GM19328 (cell line): ENCODE measurements around the gene MAPK10.
"Not testable (repeated sequence)": the region's sequence is repeated elsewhere in the genome, so short reads cannot be mapped to it uniquely, and the experiment has no call there.

Experiments used
- ATAC-seq: cut with Tn5 transposase; IDR thresholded peaks from one replicate; pipeline ENCODE4 v1.9.1; 2021; ENCODE audit warnings: mild to moderate bottlenecking, moderate library complexity; ENCODE audit not compliant: unreplicated experiment

The MAPK10 gene

GRCh38 chr4:86048426-86048825, 311.4 kb downstream of the MAPK10 start:
- ATAC-seq, result no peak

- no peak for ATAC-seq
Measured at GRCh38 chr4:86044593-86044985, 315.3 kb downstream of the MAPK10 start.

GRCh38 chr4:86043755-86044592, 315.9 kb downstream of the MAPK10 start:
- no peak for ATAC-seq

DNA sequence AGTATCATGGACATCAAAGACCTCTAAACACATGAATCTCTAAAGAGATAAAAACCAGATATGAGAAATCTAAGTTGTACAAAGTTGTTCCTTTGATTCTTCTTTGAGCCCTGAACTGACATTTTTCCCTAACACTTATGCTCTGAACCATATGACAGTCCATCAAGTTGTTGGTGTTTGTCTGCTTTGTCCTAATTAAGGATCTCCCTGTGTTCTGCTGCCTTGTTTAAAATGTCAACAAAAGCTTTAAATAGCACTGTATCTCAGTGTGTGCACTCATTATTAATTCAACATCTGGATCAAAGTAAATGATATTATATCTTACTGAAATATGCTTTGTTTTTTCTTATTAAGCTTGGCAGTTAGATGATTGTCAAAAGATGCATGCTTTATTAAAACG, 321.8 kb downstream of the MAPK10 start:
- ATAC-seq, result no peak

DNA sequence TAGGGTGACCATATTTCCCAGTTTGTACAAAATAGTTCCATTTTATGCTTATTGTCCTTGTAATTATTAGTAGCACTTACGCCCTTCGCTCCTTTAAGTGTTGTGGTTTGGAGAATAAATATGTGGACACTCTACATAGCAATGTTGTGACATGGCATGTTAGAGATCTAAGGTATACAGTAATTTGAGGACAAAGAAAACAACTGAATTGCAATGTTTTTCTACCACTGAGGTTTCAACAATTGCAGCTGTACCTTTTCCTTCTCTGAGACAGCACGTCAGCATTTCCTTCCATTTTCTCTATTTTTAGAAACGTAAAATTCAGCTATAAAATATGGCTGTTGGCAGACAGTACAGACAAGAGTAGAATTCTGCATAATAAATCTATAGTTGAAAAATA, 323.1 kb downstream of the MAPK10 start:
- ATAC-seq, result no peak

DNA sequence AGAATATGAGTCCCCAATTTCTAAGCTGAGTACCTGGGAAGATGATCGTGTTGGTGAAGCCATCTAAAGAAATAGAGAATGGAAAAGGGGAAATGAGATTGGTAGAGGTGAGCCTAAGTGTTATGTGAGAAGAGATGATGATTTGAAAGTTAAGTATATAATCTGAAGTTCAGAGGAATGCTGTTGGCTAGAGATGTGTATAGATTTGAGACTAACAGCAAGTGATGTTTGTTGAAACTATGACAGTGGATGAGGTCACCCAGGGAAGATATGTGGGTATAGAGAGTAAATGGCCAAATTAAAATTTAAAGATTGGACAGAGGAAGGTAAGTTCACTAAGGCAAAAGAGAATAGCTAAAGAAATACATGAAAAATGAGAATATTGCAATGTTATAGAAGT, 324.2 kb downstream of the MAPK10 start:
- no peak for ATAC-seq

DNA sequence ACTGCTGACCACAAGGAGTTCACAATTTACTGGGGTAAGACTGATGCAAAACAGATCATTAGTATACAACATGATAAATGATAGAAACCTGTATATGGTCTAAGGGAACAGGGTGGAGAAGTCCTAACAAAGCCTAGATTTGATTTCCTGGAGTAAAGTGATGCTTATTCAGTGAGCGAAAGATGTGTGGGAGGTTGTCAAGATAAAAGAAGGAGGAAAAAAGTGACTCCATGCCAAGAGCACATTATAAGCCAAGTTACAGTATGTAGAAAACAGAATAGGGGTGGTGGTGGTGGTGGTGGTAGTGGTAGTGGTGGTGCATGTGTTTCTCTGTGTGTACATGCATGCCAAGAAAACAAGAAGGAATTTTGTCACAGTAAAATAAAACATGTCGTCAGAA, 325.2 kb downstream of the MAPK10 start:
- no peak for ATAC-seq

- no peak for ATAC-seq
Measured at GRCh38 chr4:86033171-86033570, 326.7 kb downstream of the MAPK10 start.

- ATAC-seq, result no peak
Measured at GRCh38 chr4:86032476-86033022, 327.3 kb downstream of the MAPK10 start.

GRCh38 chr4:86031927-86032326, 327.9 kb downstream of the MAPK10 start:
- ATAC-seq, result no peak

DNA sequence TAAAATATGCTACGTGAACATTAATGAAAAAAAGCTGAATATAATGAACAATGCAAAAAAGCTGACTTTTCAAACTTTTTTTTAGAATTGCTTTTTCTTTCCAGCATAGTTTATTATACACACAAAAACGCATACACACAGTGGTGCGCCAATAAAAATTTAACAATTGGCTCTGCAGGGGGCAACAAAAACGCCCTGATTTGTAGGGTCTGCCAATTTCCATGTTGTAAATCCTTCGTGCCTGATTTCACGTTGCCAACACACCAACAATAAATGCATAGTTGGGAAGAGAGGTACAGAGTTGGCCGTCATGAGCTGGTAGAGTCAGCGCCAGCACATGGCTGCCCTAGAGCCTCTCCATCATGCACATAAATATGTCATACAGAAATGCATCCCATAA, 333.1 kb downstream of the MAPK10 start:
- no peak for ATAC-seq

- ATAC-seq, result not testable (repeated sequence)
Measured at GRCh38 chr4:86021671-86022070, 338.2 kb downstream of the MAPK10 start.

DNA sequence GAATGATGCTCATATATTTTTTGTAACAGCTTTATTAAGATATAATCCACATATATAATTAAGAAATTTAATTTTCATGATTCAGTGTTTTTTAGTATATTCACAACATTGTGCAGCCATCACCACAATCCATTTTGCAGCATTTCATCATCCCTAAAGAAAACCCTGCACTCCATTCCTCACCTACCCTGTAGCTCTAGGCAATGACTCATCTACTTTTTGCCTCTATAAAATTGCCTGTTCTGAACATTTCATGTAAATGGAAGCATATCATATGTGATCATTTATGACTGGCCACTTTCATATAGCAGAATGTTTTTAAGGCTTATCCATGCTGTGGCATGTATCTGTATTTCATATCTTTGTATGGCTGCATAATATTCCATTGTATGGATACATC, 339.9 kb downstream of the MAPK10 start:
- no peak for ATAC-seq

GRCh38 chr4:86019362-86019761, 340.5 kb downstream of the MAPK10 start:
- no peak for ATAC-seq

DNA sequence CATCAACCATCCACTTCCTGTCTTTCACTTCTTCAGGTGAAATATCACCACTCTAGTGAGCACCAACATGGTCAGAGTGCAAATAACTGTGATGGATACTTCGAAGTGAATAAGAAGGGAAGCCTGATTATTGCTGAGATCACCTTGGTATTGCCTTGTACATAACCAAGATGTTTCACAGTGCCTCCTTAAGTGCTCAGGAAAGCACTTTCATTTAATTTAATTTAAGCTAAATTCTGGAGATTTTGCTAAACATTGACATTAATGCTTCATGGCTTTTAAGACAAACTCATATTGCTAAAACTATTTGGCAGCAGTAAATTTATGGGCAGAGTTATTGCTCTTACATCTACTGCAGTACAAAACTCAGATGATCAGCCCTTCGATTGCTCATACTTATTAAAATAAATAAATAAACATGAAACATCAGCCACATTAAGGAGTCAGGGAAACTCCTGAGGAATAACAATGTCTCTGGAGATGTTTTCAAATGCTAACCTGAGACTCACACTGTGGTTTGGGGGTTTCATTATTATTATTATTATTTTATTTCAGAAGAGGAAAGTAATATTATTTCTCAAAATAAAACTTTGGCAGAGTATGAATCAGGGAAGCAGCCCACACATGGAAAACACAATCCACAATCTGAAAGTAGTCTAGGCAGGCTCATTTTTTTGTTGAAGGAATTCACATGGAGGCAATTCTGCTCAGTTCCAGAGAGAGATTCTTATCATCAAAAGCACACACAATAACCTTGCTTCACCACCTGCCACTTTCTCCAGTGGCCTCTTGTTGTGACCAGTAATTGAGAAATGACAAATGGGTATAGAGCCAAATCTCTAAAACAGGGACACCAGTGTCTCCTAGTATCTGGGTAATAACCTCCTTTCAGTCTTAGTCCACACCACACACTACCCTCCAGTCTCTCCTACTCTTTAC, 344.2 kb downstream of the MAPK10 start:
- no peak for ATAC-seq

DNA sequence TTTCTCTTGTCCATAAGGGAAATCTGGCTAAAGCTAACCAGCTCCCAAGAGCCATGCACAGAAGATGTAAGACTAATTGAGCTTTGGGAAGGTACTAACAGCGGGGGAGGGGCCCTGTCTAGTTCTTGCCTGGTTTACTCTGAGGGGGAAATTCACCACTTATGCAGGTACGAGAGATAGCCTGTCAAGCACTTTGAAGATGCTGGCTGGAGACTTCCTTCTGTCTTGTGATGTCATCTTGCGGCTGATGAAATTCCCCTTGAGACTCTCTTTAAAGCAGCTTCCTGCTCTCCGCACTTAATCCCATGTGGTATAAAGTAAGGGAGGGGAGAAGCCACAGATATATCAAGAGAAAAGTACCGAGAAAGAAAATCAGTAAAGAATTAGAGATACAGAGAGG, 345.3 kb downstream of the MAPK10 start:
- no peak for ATAC-seq

- ATAC-seq, result no peak
Measured at GRCh38 chr4:86013621-86014020, 346.2 kb downstream of the MAPK10 start.

GRCh38 chr4:86011117-86011516, 348.7 kb downstream of the MAPK10 start:
- no peak for ATAC-seq

GRCh38 chr4:86007042-86007441, 352.8 kb downstream of the MAPK10 start:
- no peak for ATAC-seq

- no peak for ATAC-seq
Measured at GRCh38 chr4:86006057-86006456, 353.8 kb downstream of the MAPK10 start.

DNA sequence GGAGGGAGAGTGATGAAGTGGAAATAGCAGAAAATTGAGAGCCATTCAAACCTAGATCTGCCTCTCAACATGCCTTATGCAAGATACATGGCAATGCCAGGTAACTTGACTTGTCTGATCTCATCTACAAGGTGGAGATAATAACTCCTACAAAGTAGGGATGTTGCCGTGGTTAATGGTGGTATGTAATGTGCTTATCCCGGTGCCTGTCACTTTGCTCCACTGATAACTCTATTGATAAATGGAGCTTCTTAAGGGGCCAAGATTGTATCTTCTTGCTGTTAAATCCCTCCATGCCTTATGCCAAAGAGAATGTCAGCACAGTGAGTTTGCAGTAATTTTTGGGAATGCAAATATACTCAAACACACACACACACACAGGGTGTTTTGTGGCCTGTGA, 355.8 kb downstream of the MAPK10 start:
- ATAC-seq, result no peak

- ATAC-seq, result no peak
Measured at GRCh38 chr4:86001591-86001990, 358.3 kb downstream of the MAPK10 start.
